GM23338 (cell line): ENCODE measurements around the gene PRR13. TPM values are rescaled to one million over a fixed set of nuclear protein-coding genes. Genes with fewer than 3 reads are reported as not detected.

Experiments
- ATAC-seq: fragments of 200-7000 bp; cut with Tn5 transposase; 3 replicates; pipeline ENCODE4 v1.9.1; 2020
- DNase-seq: peaks from one replicate; pipeline ENCODE4 v3.0.0-alpha.2; 2015; ENCODE audit warnings: low spot score
- H2AFZ ChIP-seq: fragments of 200-600 bp; sonication (generic); 2 replicates; pipeline ENCODE4 v1.8.0; 2016; ENCODE audit warnings: antibody characterized with exemption, mild to moderate bottlenecking, moderate library complexity
- H3F3A ChIP-seq: fragments of 200-600 bp; sonication (generic); replicated peaks from 2 replicates; pipeline ENCODE4 v1.8.0; 2017; ENCODE audit warnings: antibody characterized with exemption, mixed run types, low read depth
- H3K27ac ChIP-seq: fragments of 200-600 bp; sonication (generic); 2 replicates; pipeline ENCODE4 v1.6.1; 2016; ENCODE audit warnings: low read depth
- H3K27me3 ChIP-seq: fragments of 200-600 bp; sonication (generic); 2 replicates; pipeline ENCODE4 v1.8.0; 2016; ENCODE audit warnings: mild to moderate bottlenecking, mixed run types, moderate library complexity; ENCODE audit not compliant: insufficient read depth
- H3K36me3 ChIP-seq: fragments of 200-600 bp; sonication (generic); 2 replicates; pipeline ENCODE4 v1.8.0; 2016; ENCODE audit warnings: mild to moderate bottlenecking; ENCODE audit not compliant: insufficient read depth
- H3K4me1 ChIP-seq: fragments of 200-600 bp; sonication (generic); 2 replicates; pipeline ENCODE4 v1.8.0; 2016; ENCODE audit warnings: mild to moderate bottlenecking, moderate library complexity; ENCODE audit not compliant: insufficient read depth
- H3K4me2 ChIP-seq: fragments of 200-600 bp; sonication (generic); 2 replicates; pipeline ENCODE4 v1.7.1; 2017; ENCODE audit warnings: mixed run types
- H3K4me3 ChIP-seq: fragments of 200-600 bp; sonication (generic); 2 replicates; pipeline ENCODE4 v1.6.1; 2016; ENCODE audit warnings: mixed run types
- H3K79me2 ChIP-seq: fragments of 200-600 bp; sonication (generic); replicated peaks from 2 replicates; pipeline ENCODE4 v1.8.0; 2017; ENCODE audit warnings: mild to moderate bottlenecking; ENCODE audit not compliant: insufficient read depth
- H3K9me2 ChIP-seq: fragments of 200-600 bp; sonication (generic); 2 replicates; pipeline ENCODE4 v1.8.0; 2017; ENCODE audit not compliant: insufficient read depth
- H4K20me1 ChIP-seq: fragments of 200-600 bp; sonication (generic); replicated peaks from 2 replicates; pipeline ENCODE4 v1.8.0; 2017; ENCODE audit warnings: mild to moderate bottlenecking; ENCODE audit not compliant: insufficient read depth
- H3K27ac Mint-ChIP-seq: 2 replicates; pipeline ENCODE4 v1.8.0; 2020; ENCODE audit warnings: inconsistent platforms, mild to moderate bottlenecking, moderate library complexity, mixed read lengths
- H3K27me3 Mint-ChIP-seq: 3 replicates; pipeline ENCODE4 v1.8.0; 2022; ENCODE audit warnings: low read depth, mild to moderate bottlenecking, moderate library complexity, mixed read lengths, inconsistent platforms; ENCODE audit not compliant: insufficient read depth, poor library complexity
- H3K36me3 Mint-ChIP-seq: 3 replicates; pipeline ENCODE4 v1.8.0; 2021; ENCODE audit warnings: low read depth, mild to moderate bottlenecking, inconsistent platforms, moderate library complexity, mixed read lengths
- H3K4me1 Mint-ChIP-seq: 3 replicates; pipeline ENCODE4 v1.8.0; 2020; ENCODE audit warnings: mild to moderate bottlenecking, inconsistent platforms, mixed read lengths
- H3K4me3 Mint-ChIP-seq: 3 replicates; pipeline ENCODE4 v1.8.0; 2021; ENCODE audit warnings: moderate library complexity, mild to moderate bottlenecking, inconsistent platforms, mixed read lengths
- H3K9me3 Mint-ChIP-seq: 3 replicates; pipeline ENCODE4 v1.8.0; 2020; ENCODE audit warnings: moderate library complexity, mild to moderate bottlenecking, inconsistent platforms, mixed read lengths
- CTCF ChIP-seq, 2 experiments: fragments of 200-600 bp in 1 of 2; sonication (generic) in 1 of 2; conservative IDR thresholded peaks; 2 replicates each; pipeline versions ENCODE4 v1.5.1 to v1.6.1; 2016 to 2017; ENCODE audit warnings: antibody characterized with exemption in 2 of 2, low read depth in 2 of 2, mild to moderate bottlenecking in 2 of 2, moderate library complexity in 1 of 2
- ETS1 ChIP-seq: IDR thresholded peaks from 2 replicates; pipeline ENCODE4 v1.6.1; 2016; ENCODE audit warnings: antibody characterized with exemption
- EZH2 ChIP-seq: fragments of 200-600 bp; sonication (generic); IDR thresholded peaks from one replicate; pipeline ENCODE4 v1.8.0; 2017; ENCODE audit warnings: antibody characterized with exemption, mild to moderate bottlenecking, low read depth; ENCODE audit not compliant: unreplicated experiment
- EZH2phosphoT487 ChIP-seq: fragments of 200-600 bp; sonication (generic); IDR thresholded peaks from one replicate; pipeline ENCODE4 v1.8.1; 2018; ENCODE audit warnings: antibody characterized with exemption; ENCODE audit not compliant: unreplicated experiment
- JUNB ChIP-seq: IDR thresholded peaks from one replicate; pipeline ENCODE4 v1.6.1; 2016; ENCODE audit warnings: antibody characterized with exemption; ENCODE audit not compliant: unreplicated experiment
- POLR2AphosphoS5 ChIP-seq: IDR thresholded peaks from 2 replicates; pipeline ENCODE4 v1.6.1; 2016; ENCODE audit warnings: antibody characterized with exemption, low read depth
- REST ChIP-seq: IDR thresholded peaks from one replicate; pipeline ENCODE4 v1.6.1; 2018; ENCODE audit warnings: antibody characterized with exemption; ENCODE audit not compliant: unreplicated experiment
- STAT1 ChIP-seq: IDR thresholded peaks from one replicate; pipeline ENCODE4 v1.6.1; 2016; ENCODE audit warnings: antibody characterized with exemption; ENCODE audit not compliant: unreplicated experiment
- ZNF114 ChIP-seq: fragments of 250-450 bp; sonication (Bioruptor Pico); IDR thresholded peaks from 2 replicates; pipeline ENCODE4 v1.5.0; 2020; ENCODE audit warnings: mild to moderate bottlenecking, moderate library complexity
- ZNF331 ChIP-seq: fragments of 250-450 bp; sonication (Bioruptor Pico); IDR thresholded peaks from 2 replicates; pipeline ENCODE4 v1.5.0; 2020; ENCODE audit warnings: low read depth, mild to moderate bottlenecking, moderate library complexity
- polyA plus RNA-seq: library from polyadenylated mRNA; unstranded; fragments of >200 nt; fragmentation: Nextera tagmentation; extraction: Ambion mirVana; gene quantifications from 2 replicates; pipeline ENCODE4 v1.2.1, GENCODE V29; 2016
- total RNA-seq: library from RNA; depleted of rRNA; stranded (reverse); fragments of >200 nt; shearing (Covaris generic); gene quantifications from 2 replicates; pipeline ENCODE4 v1.2.3, GENCODE V29; 2014

PRR13 gene
- total and polyA plus RNA-seq, 2 experiments from 2014 or later, result 70.5 to 303 TPM

- ATAC-seq, result no peak
- no peak for TF ChIP-seq POLR2AphosphoS5
- no peak for TF ChIP-seq STAT1
- TF ChIP-seq ETS1, result no peak
- TF ChIP-seq JUNB, result no peak
- no peak for TF ChIP-seq EZH2
- TF ChIP-seq ZNF114 (CRISPR knock-in tag), result no peak
- no peak for TF ChIP-seq ZNF331
- H3K27me3 ChIP-seq, result no peaks in the 10 kb centered on the region
- H3K4me1 Mint-ChIP-seq, result peaks cover 6% of the 10 kb centered on the region; the same call in 2 of the 3 replicates
- DNase-seq, result no peak
- H3K27ac Mint-ChIP-seq, result no peak overlapping the region
- no peaks in the 10 kb centered on the region for H3K36me3 Mint-ChIP-seq
- peaks cover 14% of the 10 kb centered on the region for H3K27me3 Mint-ChIP-seq
- H3K27ac ChIP-seq, result no peak overlapping the region
- H4K20me1 ChIP-seq, result no peaks in the 10 kb centered on the region
- no peak overlapping the region for H3K4me3 ChIP-seq
- no peaks in the 10 kb centered on the region for H3K79me2 ChIP-seq
- no peaks in the 10 kb centered on the region for H3K9me3 Mint-ChIP-seq
- H3K36me3 ChIP-seq, result no peaks in the 10 kb centered on the region
- no peak overlapping the region for H3K4me2 ChIP-seq
- H3K4me1 ChIP-seq, result no peaks in the 10 kb centered on the region
- H2AFZ ChIP-seq, result no peak overlapping the region
- no peaks in the 10 kb centered on the region for H3F3A ChIP-seq
- no peaks in the 10 kb centered on the region for H3K9me2 ChIP-seq
- no peak overlapping the region for H3K4me3 Mint-ChIP-seq
Observed at GRCh38 chr12:53427905-53428594, 13.5 kb upstream of the PRR13 start.

GRCh38 chr12:53428741-53429140 is 12.8 kb upstream of the PRR13 start:
- Histone ChIP-seq H3K27me3 (no peaks in the 10 kb centered on the region), H3F3A (no peaks in the 10 kb centered on the region), H3K36me3 (no peaks in the 10 kb centered on the region), H3K4me1 (no peaks in the 10 kb centered on the region), H3K27ac (no peak overlapping the region), H3K79me2 (no peaks in the 10 kb centered on the region), H2AFZ (no peak overlapping the region), H4K20me1 (no peaks in the 10 kb centered on the region), H3K4me2 (no peak overlapping the region), H3K9me2 (no peaks in the 10 kb centered on the region), H3K4me3 (no peak overlapping the region)
- peaks cover 14% of the 10 kb centered on the region for H3K27me3 Mint-ChIP-seq
- ATAC-seq (no peak), DNase-seq (no peak)
- no peaks in the 10 kb centered on the region for H3K9me3 Mint-ChIP-seq
- H3K36me3 Mint-ChIP-seq, result no peaks in the 10 kb centered on the region
- no peak overlapping the region for H3K4me3 Mint-ChIP-seq
- H3K27ac Mint-ChIP-seq, result no peak overlapping the region
- peaks cover 4% of the 10 kb centered on the region; the same call in 2 of the 3 replicates for H3K4me1 Mint-ChIP-seq
- TF ChIP-seq STAT1 (no peak), JUNB (no peak), ETS1 (no peak), EZH2phosphoT487 (no peak), POLR2AphosphoS5 (no peak), REST (no peak), CTCF (conservative IDR thresholded peaks at IDR 0.05; ENCODE audit: low read depth in 2 of 2) (no peak)
